Activated CD4-positive, CD25-positive, alpha-beta regulatory T cell (primary cell): ENCODE data around the gene RAN.
"Not testable (repeated sequence)": the region's sequence is repeated elsewhere in the genome, so short reads cannot be mapped to it uniquely, and the experiment has no call there.

ENCODE experiments used
- DNase-seq, 4 experiments: peaks; one replicate each; lab custom pipeline; 2025; lab: John Stamatoyannopoulos, UW

RAN gene

DNA sequence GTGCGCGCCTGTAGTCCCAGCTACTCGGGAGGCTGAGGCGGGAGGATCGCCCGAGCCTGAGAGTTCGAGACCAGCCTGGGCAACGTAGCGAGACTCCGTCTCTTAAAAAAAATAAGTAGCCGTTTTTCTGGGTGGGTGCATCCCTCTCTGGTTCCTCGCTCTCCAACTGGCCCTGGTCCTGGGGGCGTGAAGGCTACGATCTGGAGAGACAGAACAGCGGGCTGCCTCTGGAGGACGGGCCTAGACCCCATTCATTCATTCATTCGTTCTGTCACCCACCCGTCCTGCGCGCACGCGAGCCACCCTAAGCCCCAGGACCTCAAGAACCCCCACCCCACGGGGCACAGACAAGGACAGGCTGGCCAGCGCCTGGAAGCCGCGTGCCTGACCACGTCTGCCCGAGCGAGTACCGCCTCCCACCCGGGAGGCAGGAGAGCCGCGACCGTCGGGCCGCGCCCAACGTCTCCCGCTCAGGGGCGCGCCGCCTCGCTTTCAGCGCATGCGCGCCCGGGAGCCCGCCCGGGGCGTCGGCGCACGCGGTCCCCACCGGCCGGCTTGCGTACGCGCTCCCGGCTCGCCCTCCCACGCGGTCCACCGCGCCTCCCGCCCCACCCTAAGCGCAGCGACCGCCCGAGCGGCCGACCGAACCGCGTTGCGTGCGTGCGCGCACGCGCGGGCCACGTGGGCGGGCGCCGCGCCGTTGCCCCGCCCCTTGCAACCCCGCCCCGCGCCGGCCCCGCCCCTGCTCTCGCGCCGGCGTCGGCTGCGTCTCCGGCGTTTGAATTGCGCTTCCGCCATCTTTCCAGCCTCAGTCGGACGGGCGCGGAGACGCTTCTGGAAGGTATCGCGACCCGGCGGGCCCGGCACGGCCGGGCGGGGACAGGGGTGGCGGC lies at the start of gene RAN:
Gene RAN (plus strand): TSS at position 781 of the 893 bp plus-strand sequence. CDS start 528 bp downstream, outside the sequence.
- DNase-seq = peak; percentile 82 to 92 (median 89)

DNA sequence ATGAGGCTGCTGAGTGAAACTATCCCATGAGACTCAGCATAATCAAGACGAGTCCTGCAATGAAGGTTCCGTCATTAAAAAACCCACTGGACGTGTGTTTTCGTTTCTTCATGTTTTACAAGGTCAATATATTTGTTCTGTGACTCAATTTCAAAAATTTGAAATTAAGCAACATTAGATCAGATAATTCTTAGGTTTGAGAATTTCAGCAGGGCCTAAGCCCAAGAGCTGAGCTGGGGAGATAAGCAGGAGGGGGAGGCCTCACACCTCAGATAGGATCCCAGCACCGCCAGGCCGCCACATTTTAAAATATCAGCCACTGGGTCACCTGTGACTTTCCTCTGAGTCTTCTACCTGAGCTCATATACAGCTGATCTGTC lies 46.1 kb upstream of the RAN start:
- no peak for DNase-seq

DNA sequence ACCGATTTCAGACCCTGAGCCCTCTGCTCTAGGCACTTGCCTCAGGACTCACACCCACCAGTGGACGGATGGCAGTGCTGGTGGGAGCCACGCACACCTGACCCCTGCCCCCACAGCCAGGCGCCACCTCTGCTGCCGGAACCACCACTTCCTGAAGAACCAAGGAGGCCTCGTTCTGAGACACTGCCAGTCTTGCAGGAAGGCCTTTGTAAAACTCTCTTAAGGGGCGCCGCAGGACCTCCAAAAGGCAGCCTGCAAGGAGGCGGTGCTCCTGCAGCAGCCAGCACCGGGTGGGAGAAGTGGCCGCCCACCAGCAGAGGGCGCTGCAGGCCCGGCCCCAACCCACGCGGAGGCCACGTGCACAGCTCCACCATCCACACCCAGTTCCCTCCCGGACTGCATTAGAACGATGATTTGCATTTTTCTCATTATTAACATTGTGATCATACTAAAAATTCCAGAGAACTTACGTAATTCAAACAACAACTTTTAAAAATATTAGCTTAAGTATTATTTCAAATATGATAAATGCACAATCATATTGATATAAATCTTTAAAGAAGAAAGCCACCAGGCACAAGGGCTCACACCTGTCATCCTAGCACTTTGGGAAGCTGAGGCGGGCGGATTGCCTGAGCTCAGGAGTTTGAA lies 45.6 kb upstream of the RAN start:
- DNase-seq = peak; percentile 31 to 54 (median 50)

DNA sequence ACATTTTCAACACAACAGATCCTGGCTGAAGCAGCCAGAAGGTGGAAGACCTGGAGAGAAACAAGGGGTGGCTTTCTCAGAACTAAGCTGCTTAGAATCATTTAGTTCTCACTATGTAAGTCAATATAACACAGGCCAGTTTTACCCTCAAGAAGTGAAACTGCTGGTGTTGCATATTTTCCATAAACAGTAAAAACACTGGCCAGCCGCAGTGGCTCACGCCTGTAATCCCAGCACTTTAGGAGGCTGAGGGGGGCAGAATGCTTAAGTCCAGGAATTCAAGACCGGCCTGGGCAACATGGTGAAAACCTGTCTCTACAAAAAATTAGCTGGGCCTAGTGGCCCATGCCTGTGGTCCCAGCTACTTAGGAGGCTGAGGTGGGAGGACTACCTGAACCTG lies 44.4 kb upstream of the RAN start:
- no peak for DNase-seq

DNA sequence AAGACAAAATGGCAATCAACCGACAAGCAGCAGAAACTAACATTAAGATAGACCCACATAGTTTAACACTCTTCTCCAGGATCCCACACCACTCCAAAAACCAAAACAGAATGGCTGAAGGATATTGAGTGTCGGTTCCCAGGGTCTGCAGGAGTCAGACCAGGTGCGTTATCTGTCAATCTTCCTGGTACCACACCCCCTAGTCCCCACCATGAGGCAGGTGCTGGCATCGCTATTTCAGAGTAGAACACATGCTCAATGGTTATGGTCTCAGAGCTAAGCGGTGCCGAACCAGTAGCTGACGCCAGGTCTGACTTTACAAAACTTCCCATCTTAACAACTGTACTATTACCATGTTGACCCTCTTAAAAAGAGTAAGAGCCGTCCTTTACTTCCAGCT lies 43.0 kb upstream of the RAN start:
- no peak for DNase-seq

DNA sequence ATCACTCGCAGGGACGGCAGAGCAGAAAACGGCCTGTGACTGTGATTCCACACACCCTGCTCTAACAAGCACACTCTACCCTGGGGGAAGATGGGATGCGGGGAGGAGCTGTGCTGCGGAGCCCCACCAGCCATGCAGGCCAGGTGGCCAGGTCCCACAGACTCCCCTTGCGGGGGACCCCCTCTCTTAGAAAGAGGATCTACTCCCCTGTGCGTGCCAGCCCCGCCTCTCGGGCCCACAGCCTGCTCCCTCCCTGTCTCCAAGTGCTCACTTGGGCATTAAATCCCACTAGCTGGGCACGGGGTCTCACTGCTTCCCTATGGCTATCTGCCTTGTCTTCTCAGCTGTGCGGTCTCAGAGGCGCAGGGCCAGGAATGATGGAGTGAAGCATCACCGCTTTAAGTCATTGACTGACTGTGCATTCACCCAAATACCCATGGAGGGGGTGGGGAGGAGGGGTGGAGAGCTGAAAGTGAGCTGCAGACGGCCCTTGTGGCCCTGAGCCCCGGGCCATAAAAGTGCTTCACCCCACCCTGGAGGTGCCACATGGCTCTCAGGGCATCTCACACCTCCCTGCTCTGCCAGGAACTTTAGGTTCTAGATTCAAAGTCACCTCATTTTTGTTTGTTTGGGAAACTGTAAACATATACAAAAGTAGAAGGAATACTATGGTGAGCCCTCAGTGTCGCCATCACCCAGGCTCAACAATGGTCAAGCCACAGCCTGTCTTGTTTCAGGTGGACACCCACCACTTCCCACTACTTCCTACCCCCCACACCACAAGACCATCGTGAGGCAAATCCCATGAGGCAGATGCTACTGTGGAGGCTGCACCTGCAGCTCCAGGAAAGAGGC lies 42.2 kb upstream of the RAN start:
- no peak for DNase-seq

DNA sequence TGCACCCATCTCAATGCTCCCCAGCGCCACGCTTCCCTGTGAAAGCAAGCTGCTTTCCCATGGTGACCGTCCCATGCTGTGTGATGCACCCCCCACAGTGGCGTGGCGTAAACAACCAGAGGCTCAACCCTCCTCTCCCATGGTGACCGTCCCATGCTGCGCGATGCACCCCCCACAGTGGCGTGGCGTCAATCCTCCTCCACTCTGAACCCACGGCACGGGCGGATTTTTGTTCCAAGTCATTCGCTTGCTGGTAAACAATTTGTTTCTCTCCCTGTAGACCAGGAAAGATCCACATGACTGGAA lies 41.7 kb upstream of the RAN start:
- DNase-seq = no peak

DNA sequence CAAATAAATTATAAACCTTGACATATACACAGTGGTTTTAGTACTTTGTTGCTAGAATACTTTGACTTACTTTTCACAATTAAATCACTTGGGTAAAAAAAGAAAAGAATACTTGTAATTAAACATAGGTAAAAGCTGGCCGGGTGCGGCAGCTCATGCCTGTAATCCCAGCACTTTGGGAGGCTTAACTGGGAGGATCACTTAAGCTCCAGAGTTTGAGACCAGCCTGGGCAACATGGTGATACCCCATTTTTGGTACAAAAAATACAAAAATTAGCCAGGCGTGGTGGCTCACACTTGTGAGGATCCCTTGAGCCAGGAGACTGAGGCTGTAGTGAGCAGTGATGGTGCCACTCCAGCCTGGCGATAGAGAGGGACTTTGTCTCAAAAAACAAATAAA lies 40.6 kb upstream of the RAN start:
- DNase-seq = no peak

DNA sequence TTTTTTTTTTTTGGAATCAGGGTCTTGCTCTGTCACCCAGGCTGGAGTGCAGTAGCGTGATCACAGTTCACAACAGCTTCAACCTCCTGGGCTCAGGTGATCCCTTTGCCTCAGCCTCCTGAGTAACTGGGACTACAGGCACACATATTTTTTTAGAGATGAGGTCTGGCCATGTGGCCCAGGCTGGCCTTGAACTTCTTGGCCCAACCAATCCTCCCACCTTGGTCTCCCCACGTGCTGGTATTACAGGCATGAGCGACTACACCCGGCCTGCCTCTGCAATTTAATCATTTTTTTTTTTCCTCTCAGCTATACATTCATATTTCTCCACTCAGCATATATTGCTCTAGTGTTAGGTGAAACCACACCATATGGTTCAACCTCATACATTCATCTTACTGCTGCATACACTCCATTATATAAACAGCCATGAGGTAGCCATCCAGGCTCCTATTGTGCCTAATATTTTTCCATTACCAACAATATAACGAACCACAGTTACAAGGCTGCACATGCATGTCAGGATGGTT lies 39.9 kb upstream of the RAN start:
- no peak for DNase-seq

DNA sequence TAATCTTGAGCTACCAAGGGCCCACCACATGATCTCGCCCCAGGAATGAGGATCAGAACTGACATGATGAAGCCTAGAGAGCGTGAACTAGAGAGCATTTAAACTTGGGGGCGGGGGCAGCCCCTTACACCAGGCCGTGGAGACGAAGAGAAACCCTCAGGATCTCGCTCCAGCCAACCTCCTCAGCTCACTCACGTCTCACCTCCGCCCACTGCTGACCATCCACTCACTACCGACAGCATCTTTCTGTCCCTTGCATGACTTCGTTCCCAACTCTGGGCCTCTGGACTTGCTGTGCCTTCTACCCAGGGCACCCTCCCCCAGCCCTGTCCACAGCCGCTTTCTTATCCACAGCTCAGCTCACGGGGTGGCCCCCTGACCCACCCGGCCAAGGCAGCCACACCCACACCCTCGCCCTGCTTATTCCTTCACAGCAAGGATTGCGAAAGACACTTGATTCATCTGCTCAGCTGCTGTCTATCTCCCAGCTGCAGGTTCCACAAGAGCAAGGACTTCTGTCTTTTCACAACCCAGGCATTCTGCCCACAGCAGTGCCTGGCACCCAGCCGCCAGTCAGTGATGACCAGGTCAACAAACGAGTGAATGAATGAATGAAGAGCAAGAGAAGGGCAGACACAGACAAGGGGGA lies 39.2 kb upstream of the RAN start:
- DNase-seq = no peak

DNA sequence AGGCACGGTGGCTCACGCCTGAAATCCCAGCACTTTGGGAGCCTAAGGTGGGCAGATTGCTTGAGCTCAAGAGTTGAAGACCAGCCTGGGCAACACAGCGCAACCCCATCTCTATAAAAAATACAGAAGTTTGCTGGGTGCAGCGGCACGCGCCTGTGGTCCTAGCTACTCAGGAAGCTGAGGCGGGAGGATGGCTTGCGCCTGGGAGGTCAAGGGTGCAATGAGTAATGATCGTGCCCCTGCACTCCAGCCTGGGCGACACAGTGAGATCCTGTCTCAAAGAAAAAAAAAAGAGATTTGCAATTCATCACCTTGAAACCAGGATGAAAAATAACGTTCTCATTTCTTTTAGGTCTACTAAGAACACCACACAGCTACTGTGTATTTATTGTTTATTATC lies 36.9 kb upstream of the RAN start:
- no peak for DNase-seq

DNA sequence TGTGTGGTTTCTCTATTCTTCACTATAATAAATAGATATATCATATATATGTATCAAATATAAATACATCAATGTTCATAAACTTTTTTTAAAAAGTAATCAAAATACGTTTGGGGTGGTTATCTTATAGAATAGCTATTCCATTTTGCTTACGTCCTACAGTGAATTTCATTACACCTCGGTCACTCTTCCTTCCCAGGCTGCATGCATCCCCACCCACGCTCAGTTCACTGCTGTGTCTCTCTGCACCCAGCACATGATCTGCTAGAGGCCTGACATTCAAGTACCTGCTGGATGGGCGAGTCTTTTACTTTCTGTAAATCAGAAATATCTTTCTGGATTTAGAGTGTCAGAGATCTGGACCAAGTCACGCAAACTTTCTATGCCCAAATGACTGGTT lies 36.4 kb upstream of the RAN start:
- no peak for DNase-seq

DNA sequence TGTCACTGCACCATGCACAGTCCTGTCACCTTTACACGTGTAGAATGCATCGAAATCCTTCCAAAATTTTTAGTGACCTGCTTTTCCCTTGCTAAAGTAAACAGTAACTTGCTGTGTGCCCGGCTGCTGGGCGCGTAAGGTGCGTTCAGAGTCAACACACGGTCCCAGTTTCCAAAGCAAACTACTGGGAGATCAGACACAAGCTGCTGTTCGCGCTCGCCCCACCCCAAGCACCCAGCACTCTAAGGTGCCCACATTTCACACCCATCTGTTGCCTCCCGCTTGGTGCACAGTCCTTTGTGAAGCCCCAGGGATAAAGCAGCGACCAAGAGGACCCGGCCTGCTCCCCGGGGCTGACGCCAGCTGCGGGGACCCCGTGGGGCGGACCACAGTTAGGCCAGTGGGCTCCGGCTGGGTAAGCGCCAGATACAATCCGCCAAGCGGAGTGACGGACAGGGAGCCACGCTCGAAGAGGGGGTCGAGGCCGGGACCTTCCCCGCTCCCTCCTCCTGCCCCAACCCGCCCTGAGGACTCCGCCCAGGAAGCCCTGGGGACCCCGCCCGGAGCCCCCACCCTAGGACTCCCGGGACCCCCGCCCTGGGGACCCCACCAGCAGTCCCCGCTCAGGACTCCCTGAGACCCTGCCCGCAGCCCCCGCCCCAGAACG lies 33.4 kb upstream of the RAN start:
- DNase-seq = no peak

DNA sequence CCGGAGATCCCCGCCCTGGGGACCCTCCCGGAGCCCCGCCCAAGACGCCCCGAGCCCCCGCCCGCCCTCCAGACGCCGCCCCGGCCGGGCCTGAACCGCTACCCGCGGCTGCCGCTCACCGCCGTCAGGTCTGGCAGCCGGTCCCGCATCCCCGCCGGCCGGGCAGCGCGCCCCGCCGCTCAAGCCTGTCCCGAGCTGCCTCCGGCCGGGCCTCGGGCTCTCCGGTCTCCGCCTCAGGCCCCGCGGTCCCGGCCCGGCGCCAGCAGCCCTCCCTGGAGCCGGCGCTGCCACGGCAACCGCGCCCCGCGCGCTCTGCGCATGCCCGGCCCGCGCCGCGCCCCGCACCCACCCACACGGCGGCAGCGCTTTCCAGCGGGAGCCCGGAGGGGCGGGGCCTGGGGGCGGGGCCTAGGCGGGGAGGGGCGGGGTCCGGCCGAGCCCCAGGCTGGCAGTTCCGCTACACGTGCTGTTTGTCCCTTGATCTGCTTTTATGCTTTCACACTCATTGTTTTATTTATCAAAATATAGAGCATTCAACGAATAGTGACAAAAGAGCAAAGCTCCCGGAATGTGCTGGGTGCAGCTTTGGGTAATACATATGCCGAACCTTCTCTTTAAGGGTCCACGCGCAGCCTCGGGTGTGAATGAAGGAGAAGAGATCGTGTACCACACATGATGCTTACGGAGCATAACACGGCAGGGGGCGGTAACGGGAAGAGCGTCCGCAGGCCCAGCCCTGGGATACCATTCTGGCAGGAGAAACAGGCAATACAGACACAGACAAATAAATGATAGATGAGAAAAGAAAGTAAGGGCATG lies 32.7 kb upstream of the RAN start, which contains the start of gene STX2:
Gene STX2 (minus strand): TSS at position 300 of the 819 bp plus-strand sequence. CDS start 151 bp downstream, at position 149.
- DNase-seq = peak; percentile 83 to 91 (median 86)

DNA sequence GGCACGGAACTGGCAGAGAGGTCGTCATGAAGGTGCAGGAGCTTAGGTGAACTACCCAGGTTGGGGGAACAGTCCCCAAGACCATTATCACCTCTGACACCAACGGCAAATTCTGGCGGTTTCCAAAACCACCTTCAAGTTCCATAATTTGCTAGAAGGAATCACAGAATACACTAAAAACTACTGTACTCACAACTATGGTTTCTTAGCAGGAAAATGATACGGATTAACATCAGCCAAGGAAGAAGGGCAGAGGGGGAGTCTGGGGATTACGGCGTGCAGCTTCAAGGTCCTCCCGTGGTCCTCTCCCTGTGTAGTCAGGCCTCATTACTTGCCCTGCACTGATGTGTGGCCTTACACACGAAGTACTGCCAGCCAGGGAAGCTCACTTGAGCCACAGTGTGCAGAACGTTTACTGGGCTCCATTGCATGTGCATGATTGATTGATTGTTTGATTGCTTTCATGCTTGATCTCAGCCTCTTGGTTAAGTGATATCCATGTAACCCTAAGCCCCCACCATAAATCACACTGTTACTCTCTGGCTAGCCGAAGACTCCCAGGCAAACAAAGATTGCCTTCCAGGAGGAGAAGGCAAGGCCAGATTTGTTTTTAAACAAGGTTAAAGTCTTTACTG lies 32.0 kb upstream of the RAN start:
- no peak for DNase-seq

DNA sequence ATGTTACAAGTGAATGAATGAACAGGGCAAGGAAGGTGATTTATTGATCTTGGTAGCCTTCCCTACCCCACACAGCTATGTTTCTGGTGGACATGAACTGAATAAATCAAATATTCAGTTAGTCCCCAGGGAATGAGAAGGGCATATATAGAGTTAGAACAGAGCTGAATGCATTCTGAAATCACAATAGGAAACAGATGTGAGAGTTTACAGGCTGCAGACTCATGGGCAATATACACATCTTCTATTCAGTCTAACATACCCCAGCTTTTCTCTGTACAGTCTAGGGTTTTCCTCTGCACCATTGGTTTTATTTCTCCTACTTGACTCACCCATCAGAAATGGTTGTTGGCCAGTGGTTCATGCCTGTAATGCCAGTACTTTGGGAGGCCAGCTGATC lies 25.5 kb upstream of the RAN start:
- DNase-seq = no peak

DNA sequence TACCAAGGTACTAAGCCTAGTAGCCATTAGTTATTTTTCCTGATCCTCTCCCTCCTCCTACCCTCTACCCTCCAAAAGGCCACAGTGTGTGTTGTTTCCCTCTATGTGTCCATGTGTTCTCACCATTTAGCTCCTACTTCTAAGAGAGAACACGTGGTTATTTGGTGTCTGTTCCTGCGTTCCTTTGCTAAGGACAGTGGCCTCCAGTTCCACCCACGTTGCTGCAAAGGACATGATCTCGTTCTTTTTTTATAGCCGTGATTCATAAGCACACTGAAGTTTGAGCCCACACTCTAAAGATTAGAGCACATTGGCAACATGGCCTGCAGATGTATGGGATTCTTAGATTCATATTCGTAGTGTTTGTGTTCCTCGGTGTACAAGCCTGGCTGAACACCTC lies 24.8 kb upstream of the RAN start:
- DNase-seq = no peak

DNA sequence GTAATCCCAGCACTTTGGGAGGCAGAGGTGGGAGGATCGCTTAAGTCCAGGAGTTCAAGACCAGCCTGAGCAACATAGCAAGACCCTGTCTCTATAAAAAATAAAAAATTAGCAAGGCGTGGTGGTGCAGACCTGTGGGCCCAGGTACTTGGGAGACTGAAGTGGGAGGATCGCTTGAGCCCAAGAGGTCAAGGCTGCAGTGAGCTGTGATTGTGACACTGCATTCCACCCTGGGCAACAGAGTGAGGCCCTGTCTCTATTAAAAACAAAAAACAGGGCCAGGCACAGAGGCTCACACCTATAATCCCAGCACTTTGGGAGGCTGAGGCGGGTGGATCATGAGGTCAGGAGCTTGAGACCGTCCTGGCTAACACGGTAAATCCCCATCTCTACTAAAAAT lies 23.8 kb upstream of the RAN start:
- not testable (repeated sequence) for DNase-seq

DNA sequence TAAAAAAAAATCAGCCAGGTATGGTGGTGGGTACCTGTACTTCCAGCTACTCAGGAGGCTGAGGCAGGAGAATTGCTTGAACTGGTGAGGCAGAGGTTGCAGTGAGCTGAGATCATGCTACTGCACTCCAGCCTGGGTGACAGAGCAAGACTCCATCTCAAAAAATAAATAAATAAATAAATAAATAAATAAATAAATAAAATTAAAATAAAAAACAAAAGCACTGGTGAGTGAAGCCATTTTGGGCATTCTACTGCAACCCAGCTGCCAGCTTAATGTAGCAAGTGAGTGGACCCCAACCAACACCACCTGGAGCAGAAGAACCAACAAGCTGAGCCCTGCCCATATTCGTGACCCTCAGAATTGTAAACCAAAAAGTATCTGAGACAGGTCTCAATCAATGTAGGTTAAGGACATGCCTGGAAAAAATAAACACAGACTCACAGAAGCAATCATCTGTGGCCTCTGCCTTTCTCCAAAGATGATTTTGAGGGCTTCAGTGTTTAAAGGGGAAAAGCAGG lies 23.0 kb upstream of the RAN start:
- not testable (repeated sequence) for DNase-seq
